Esophagus squamous epithelium (tissue), 5 donors: Measurements from ENCODE around the gene ZNF189. TPM values are rescaled to one million over a fixed set of nuclear protein-coding genes. Genes with fewer than 3 reads are reported as not detected.

Source experiments
- DNase-seq: peaks from one replicate; lab custom pipeline; 2025; lab: John Stamatoyannopoulos, UW
- H3K27ac ChIP-seq, 4 donors: fragments of 200-600 bp; sonication (generic); one replicate each; pipeline ENCODE4 v1.5.1; 2016 to 2019; ENCODE audit warnings: mild to moderate bottlenecking in 1 of 4
- H3K27me3 ChIP-seq, 4 donors: fragments of 200-600 bp; sonication (generic); 1 replicate in 3 of 4; 2 replicates in 1 of 4; pipeline versions ENCODE4 v1.5.1 to v1.6.0; 2017 to 2021; ENCODE audit warnings: antibody characterized with exemption in 1 of 4
- H3K36me3 ChIP-seq, 3 donors: fragments of 200-600 bp; sonication (generic); one replicate each; pipeline ENCODE4 v1.5.1; 2016 to 2019
- H3K4me1 ChIP-seq, 3 donors: fragments of 200-600 bp; sonication (generic); one replicate each; pipeline ENCODE4 v1.5.1; 2017 to 2019
- H3K4me3 ChIP-seq, 4 donors: fragments of 200-600 bp; sonication (generic); 1 replicate in 3 of 4; 2 replicates in 1 of 4; pipeline ENCODE4 v1.5.1; 2016 to 2019; ENCODE audit warnings: mild to moderate bottlenecking in 2 of 4, moderate library complexity in 1 of 4
- H3K9me3 ChIP-seq, 3 donors: fragments of 200-600 bp; sonication (generic); one replicate each; pipeline ENCODE4 v1.5.1; 2016 to 2019
- CTCF ChIP-seq, 6 experiments: fragments of 450-650 bp in 4 of 6; fragments of 200-600 bp in 2 of 6; sonication (generic) in 2 of 6; IDR thresholded peaks; one replicate each; pipeline ENCODE4 v1.5.1; 2016 to 2019; ENCODE audit warnings: antibody characterized with exemption in 6 of 6, mild to moderate bottlenecking in 4 of 6, moderate library complexity in 4 of 6
- POLR2A ChIP-seq, 4 donors: fragments of 450-650 bp; IDR thresholded peaks; one replicate each; pipeline ENCODE4 v1.6.1; 2017; ENCODE audit warnings: antibody characterized with exemption in 4 of 4, mild to moderate bottlenecking in 4 of 4, moderate library complexity in 3 of 4
- WGBS, 2 donors: methylation state at CpG; one replicate each; pipeline ENCODE4 v1.1.5; 2018; 5-methylcytosine and 5-hydroxymethylcytosine counted together
- intact Hi-C: fragments of 100-400 bp; cut with DNase I; formaldehyde crosslinking; loops from one replicate; pipeline ENCODE4 v1.15.0; 2022
- total RNA-seq, 4 donors: library from RNA; depleted of rRNA; stranded (reverse); fragments of >200 nt; gene quantifications; one replicate each; pipeline ENCODE4 v1.1.0, GENCODE V29; 2016
- donor health status: DM: yes; HTN: yes; CAD: no.

Gene ZNF189
- total RNA-seq, 4 donors from 2014 or later, result 5.0 to 14.7 (median 6.6) TPM

DNA sequence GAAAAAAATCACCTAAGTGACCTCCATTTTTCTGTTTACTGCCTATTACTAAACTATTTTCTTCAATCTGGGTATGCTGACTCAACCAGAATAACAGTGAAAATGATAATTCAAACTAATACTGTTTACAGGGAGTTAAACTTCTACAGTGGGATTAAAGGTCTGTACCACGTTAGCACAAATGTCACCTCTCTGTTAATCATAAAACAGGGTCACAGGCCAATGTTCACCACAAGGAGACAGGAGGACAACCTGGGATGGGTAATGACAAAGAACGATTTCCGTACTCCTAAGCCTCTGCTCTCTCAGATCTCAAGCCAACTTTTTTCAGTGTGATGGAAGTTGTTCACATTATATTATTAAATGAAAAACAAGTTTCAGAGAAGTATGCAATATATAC lies 34.6 kb downstream of the ZNF189 start:
- 67 to 72% methylated on average over 3 of the region's 3 CpGs for WGBS, 2 donors
- Histone ChIP-seq H3K36me3 (no peaks in the 10 kb centered on the region), H3K4me1 (no peaks in the 10 kb centered on the region), H3K27me3 (no peaks in the 10 kb centered on the region), H3K4me3 (no peak overlapping the region), H3K9me3 (no peaks in the 10 kb centered on the region), H3K27ac (no peak overlapping the region)
- intact Hi-C loops, result no loop called here
- no peak for DNase-seq
- TF ChIP-seq CTCF (IDR thresholded peaks at IDR 0.05) (no peak), POLR2A (IDR thresholded peaks at IDR 0.05) (no peak)

GRCh38 chr9:101434998-101435397 lies 36.3 kb downstream of the ZNF189 start:
- WGBS, 2 donors, result 68 to 74% methylated on average over 3 of the region's 3 CpGs
- intact Hi-C loops, result no loop called here
- H3K27ac ChIP-seq, result no peak overlapping the region
- no peaks in the 10 kb centered on the region for H3K27me3 ChIP-seq
- no peak for DNase-seq
- no peak for TF ChIP-seq POLR2A (IDR thresholded peaks at IDR 0.05)
- no peak for TF ChIP-seq CTCF (IDR thresholded peaks at IDR 0.05)
- no peak overlapping the region for H3K4me3 ChIP-seq
- H3K4me1 ChIP-seq, result no peaks in the 10 kb centered on the region
- no peaks in the 10 kb centered on the region for H3K9me3 ChIP-seq
- H3K36me3 ChIP-seq, result no peaks in the 10 kb centered on the region

DNA sequence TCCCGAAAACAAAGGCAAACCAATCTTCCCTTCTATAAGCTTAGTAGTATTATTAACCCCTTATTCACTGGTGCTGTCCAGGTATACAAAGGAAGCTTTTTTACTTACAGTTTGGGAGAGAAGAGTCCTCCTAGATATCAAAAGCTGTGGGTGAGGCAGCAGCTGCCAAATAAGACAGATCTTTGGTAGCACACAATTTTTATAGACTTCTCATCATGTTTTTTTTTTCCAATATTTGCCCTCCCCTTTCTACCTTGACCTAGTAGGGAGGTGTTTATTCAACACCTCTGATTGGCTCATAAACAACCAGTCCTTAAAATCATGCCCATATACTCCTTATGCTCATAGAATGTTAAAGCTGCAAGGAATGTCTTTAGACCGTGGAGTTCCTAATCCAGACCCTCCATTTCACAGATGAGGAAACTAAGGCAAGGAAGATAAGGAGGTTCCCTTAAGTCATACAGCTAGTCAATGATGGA lies 37.0 kb downstream of the ZNF189 start, which contains the start of gene ALDOB:
Gene ALDOB (minus strand): TSS at position 174 of the 479 bp plus-strand sequence. CDS start 4,887 bp downstream, outside the sequence.
- intact Hi-C loops, result no loop called here

DNA sequence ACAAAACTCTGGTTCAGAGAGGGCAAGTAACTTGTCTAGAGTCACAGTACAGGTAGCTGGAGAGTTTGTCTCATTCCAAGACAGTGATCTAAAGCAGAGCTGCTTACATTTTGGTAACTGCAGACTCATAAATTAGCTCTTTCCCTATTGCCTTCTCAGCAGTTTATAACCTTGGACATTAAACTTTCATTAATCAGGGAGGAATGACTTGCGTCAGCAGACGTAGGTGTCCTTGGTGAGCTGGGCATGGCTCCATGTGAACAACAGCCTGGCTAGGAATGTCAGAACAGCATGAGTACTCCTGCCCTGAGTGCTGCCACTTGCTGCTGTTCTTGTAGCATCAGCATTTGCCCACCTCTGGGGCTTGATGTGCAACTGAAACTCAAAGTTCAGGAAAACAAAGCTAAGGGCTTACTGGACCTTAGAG lies 39.2 kb downstream of the ZNF189 start:
- no peak overlapping the region for H3K27ac ChIP-seq
- no peaks in the 10 kb centered on the region for H3K36me3 ChIP-seq
- H3K9me3 ChIP-seq, result no peaks in the 10 kb centered on the region
- no peak overlapping the region for H3K4me3 ChIP-seq
- DNase-seq, result no peak
- WGBS, 2 donors, result 52 to 63% methylated on average over 2 of the region's 2 CpGs
- intact Hi-C loops, result no loop called here
- H3K4me1 ChIP-seq, result no peaks in the 10 kb centered on the region
- TF ChIP-seq CTCF (IDR thresholded peaks at IDR 0.05), result no peak
- H3K27me3 ChIP-seq, result peaks cover 0 to 10% (median 0%) of the 10 kb centered on the region in 4 donors

More for the DNA sequence above, 37.0 kb downstream of the ZNF189 start, which contains the start of gene ALDOB:
- Histone ChIP-seq H3K4me1 (no peaks in the 10 kb centered on the region), H3K27me3 (no peaks in the 10 kb centered on the region), H3K4me3 (no peak within 1 kb of the TSS), H3K9me3 (no peaks in the 10 kb centered on the region), H3K27ac (no peak within 1 kb of the TSS), H3K36me3 (no peaks in the 10 kb centered on the region)
- WGBS, 2 donors, result 43 to 52% methylated on average over 2 of the region's 2 CpGs
- no peak for DNase-seq
- no peak for TF ChIP-seq CTCF (IDR thresholded peaks at IDR 0.05)

- Histone ChIP-seq H3K27ac (no peak overlapping the region), H3K36me3 (no peaks in the 10 kb centered on the region), H3K4me3 (no peak overlapping the region), H3K9me3 (no peaks in the 10 kb centered on the region), H3K4me1 (no peaks in the 10 kb centered on the region), H3K27me3 (peaks cover 0 to 10% (median 0%) of the 10 kb centered on the region in 4 donors)
- intact Hi-C loops, result no loop called here
- no peak for TF ChIP-seq POLR2A (IDR thresholded peaks at IDR 0.05)
- no peak for TF ChIP-seq CTCF (IDR thresholded peaks at IDR 0.05)
- WGBS, 2 donors, result 60 to 76% methylated on average over 3 of the region's 3 CpGs
- no peak for DNase-seq
Measured at GRCh38 chr9:101438523-101438922, 39.9 kb downstream of the ZNF189 start.
